NB4 (cell line): ENCODE measurements around the gene SLC8A2.

Experiments
- CTCF ChIP-seq: IDR thresholded peaks from one replicate; pipeline ENCODE4 v1.5.1; 2012; ENCODE audit warnings: low read depth, low read length
- MAX ChIP-seq: IDR thresholded peaks from 2 replicates; pipeline ENCODE4 v1.6.1; 2011; ENCODE audit warnings: low read depth, low read length
- POLR2A ChIP-seq: IDR thresholded peaks from 2 replicates; pipeline ENCODE4 v1.6.1; 2011; ENCODE audit warnings: mild to moderate bottlenecking; ENCODE audit not compliant: insufficient read length; ENCODE audit errors: extremely low read depth

- TF ChIP-seq CTCF: no peak
- no peak for TF ChIP-seq POLR2A
- no peak for TF ChIP-seq MAX
Measured at GRCh38 chr19:47507924-47508553, 36.3 kb upstream of the SLC8A2 start.
